ENCODE data around the gene INPP4B. TPM values are rescaled to one million over a fixed set of nuclear protein-coding genes. Genes with fewer than 3 reads are reported as not detected.

INPP4B gene
- total RNA-seq, 1 experiment from 2014 or later: 14.3 TPM

- Histone ChIP-seq H3K4me1 (ENCODE audit: control insufficient read depth in 1 of 2, insufficient read depth in 2 of 2, low read length in 2 of 2) (no peaks in the 10 kb centered on the region), H3K9me2 (ENCODE audit: insufficient read depth) (no peaks in the 10 kb centered on the region), H3K9me3 (ENCODE audit: control insufficient read depth in 1 of 2, insufficient read depth in 1 of 2, low read depth in 1 of 2, low read length in 2 of 2) (no peaks in the 10 kb centered on the region), H3K9ac (ENCODE audit: low read length) (no peak overlapping the region), H3K4me2 (ENCODE audit: low read length) (no peak overlapping the region), H3K36me3 (ENCODE audit: control insufficient read depth in 1 of 2, insufficient read depth in 2 of 2, low read length in 2 of 2) (no peaks in the 10 kb centered on the region), H3K27ac (ENCODE audit: low read depth, low read length) (no peak overlapping the region), H4K20me1 (ENCODE audit: insufficient read depth) (no peaks in the 10 kb centered on the region), H3K4me3 (replicated peaks in 1 of 2; ENCODE audit: low read depth in 1 of 2, low read length in 2 of 2) (no peak overlapping the region), H3K79me2 (ENCODE audit: insufficient read depth, low read length) (no peaks in the 10 kb centered on the region), H3K27me3 (ENCODE audit: insufficient read depth, low read length) (no peaks in the 10 kb centered on the region), H2AFZ (ENCODE audit: low read depth, low read length, poor library complexity, severe bottlenecking) (no peak overlapping the region)
- CTCF ChIA-PET: no interaction called here
- RAD21 ChIA-PET (ENCODE audit: low non-redundant PET in 1 of 2, low total read pairs in 2 of 2, uncharacterized antibody in 2 of 2, unreplicated experiment in 2 of 2): no interaction called here
- intact Hi-C loops (cut with micrococcal nuclease): no loop called here
- ATAC-seq: no peak
- no TSS peak for BruUV-seq (replicated peaks)
- POLR2A ChIA-PET: no interaction called here
- TF ChIP-seq SRF (IDR thresholded peaks at IDR 0.05; ENCODE audit: low read depth) (no peak), TCF7L2 (IDR thresholded peaks at IDR 0.05; ENCODE audit: borderline replicate concordance, extremely low read depth, insufficient read depth, insufficient read length) (no peak), JUND (IDR thresholded peaks at IDR 0.05) (no peak), ZNF274 (IDR thresholded peaks at IDR 0.05; ENCODE audit: low read depth, low read length) (no peak), EGR1 (IDR thresholded peaks at IDR 0.05; ENCODE audit: low read depth) (no peak)
- no peak for DNase-seq (ENCODE audit: low read depth, low spot score)
Observed at GRCh38 chr4:142110136-142110535, 736.0 kb downstream of the INPP4B start.

GRCh38 chr4:142104041-142104440 lies 742.1 kb downstream of the INPP4B start:
- POLR2A ChIA-PET: no interaction called here
- TF ChIP-seq ELF1 (IDR thresholded peaks at IDR 0.05; ENCODE audit: borderline replicate concordance, low read depth): no peak
- TF ChIP-seq EGR1 (IDR thresholded peaks at IDR 0.05; ENCODE audit: low read depth): no peak
- H3K79me2 ChIP-seq (ENCODE audit: insufficient read depth, low read length): no peaks in the 10 kb centered on the region

More at GRCh38 chr4:142104041-142104440, 742.1 kb downstream of the INPP4B start:
- BruUV-seq (replicated peaks): no TSS peak
- Histone ChIP-seq H3K9me2 (ENCODE audit: insufficient read depth) (no peaks in the 10 kb centered on the region), H3K4me3 (replicated peaks in 1 of 2; ENCODE audit: low read depth in 1 of 2, low read length in 2 of 2) (no peak overlapping the region), H2AFZ (ENCODE audit: low read depth, low read length, poor library complexity, severe bottlenecking) (no peak overlapping the region), H3K36me3 (ENCODE audit: control insufficient read depth in 1 of 2, insufficient read depth in 2 of 2, low read length in 2 of 2) (no peaks in the 10 kb centered on the region), H4K20me1 (ENCODE audit: insufficient read depth) (no peaks in the 10 kb centered on the region), H3K27me3 (ENCODE audit: insufficient read depth, low read length) (no peaks in the 10 kb centered on the region), H3K4me2 (ENCODE audit: low read length) (no peak overlapping the region), H3K4me1 (ENCODE audit: control insufficient read depth in 1 of 2, insufficient read depth in 2 of 2, low read length in 2 of 2) (peaks cover 0 to 2% of the 10 kb centered on the region in 2 experiments; a peak in 1 of 4 replicates), H3K27ac (ENCODE audit: low read depth, low read length) (no peak overlapping the region), H3K9ac (ENCODE audit: low read length) (no peak overlapping the region), H3K9me3 (ENCODE audit: control insufficient read depth in 1 of 2, insufficient read depth in 1 of 2, low read depth in 1 of 2, low read length in 2 of 2) (no peaks in the 10 kb centered on the region)
- ATAC-seq (no peak), DNase-seq (ENCODE audit: low read depth, low spot score) (no peak)
- intact Hi-C loops (cut with micrococcal nuclease): no loop called here
- RAD21 ChIA-PET (ENCODE audit: low non-redundant PET in 1 of 2, low total read pairs in 2 of 2, uncharacterized antibody in 2 of 2, unreplicated experiment in 2 of 2): no interaction called here
- CTCF ChIA-PET: no interaction called here
